Right renal pelvis (tissue), 4 donors: ENCODE results near the gene MCF2L2. TPM values are rescaled to one million over a fixed set of nuclear protein-coding genes. Genes with fewer than 3 reads are reported as not detected.

Source experiments
- DNase-seq, 4 donors: peaks; one replicate each; pipeline ENCODE4 v3.0.0-alpha.2; 2013; ENCODE audit warnings: low read depth in 4 of 4, low spot score in 3 of 4, missing footprints in 1 of 4
- polyA plus RNA-seq, 4 donors: library from polyadenylated mRNA; unstranded; fragments of 120-200 nt; gene quantifications; one replicate each; pipeline ENCODE4 v1.2.1, GENCODE V29; 2013; ENCODE audit not compliant: insufficient read length in 4 of 4

MCF2L2 gene
- polyA plus RNA-seq, 4 donors, result 0.40 to 1.2 (median 0.83) TPM

- no peak for DNase-seq
Measured at GRCh38 chr3:183213415-183214276, 214.8 kb downstream of the MCF2L2 start.

- no peak for DNase-seq
Measured at GRCh38 chr3:183212565-183212964, 215.9 kb downstream of the MCF2L2 start.

GRCh38 chr3:183212096-183212495 is 216.3 kb downstream of the MCF2L2 start:
- no peak for DNase-seq

- no peak for DNase-seq
Measured at GRCh38 chr3:183211352-183211751, 217.1 kb downstream of the MCF2L2 start.

GRCh38 chr3:183210862-183211341 is 217.5 kb downstream of the MCF2L2 start:
- no peak for DNase-seq

- DNase-seq, result no peak
Measured at GRCh38 chr3:183210341-183210740, 218.1 kb downstream of the MCF2L2 start.

GRCh38 chr3:183208800-183209199 is 219.6 kb downstream of the MCF2L2 start:
- DNase-seq, result no peak

GRCh38 chr3:183208260-183208659 is 220.2 kb downstream of the MCF2L2 start:
- DNase-seq, result no peak

- no peak for DNase-seq
Measured at GRCh38 chr3:183203670-183204069, 224.7 kb downstream of the MCF2L2 start.

- DNase-seq, result no peak
Measured at GRCh38 chr3:183202004-183202722, 226.3 kb downstream of the MCF2L2 start.

- no peak for DNase-seq
Measured at GRCh38 chr3:183198939-183199338, 229.5 kb downstream of the MCF2L2 start.

GRCh38 chr3:183197734-183198133 is 230.7 kb downstream of the MCF2L2 start:
- no peak for DNase-seq

- no peak for DNase-seq
Measured at GRCh38 chr3:183195266-183195665, 233.2 kb downstream of the MCF2L2 start.

GRCh38 chr3:183193762-183194689 is 234.4 kb downstream of the MCF2L2 start:
- DNase-seq, result no peak

- DNase-seq, result no peak
Measured at GRCh38 chr3:183192650-183193300, 235.6 kb downstream of the MCF2L2 start.

- no peak for DNase-seq
Measured at GRCh38 chr3:183189641-183190040, 238.8 kb downstream of the MCF2L2 start.

- DNase-seq, result no peak
Measured at GRCh38 chr3:183188895-183189462, 239.4 kb downstream of the MCF2L2 start.

- DNase-seq, result no peak
Measured at GRCh38 chr3:183185696-183186095, 242.7 kb downstream of the MCF2L2 start.

GRCh38 chr3:183182732-183183610 is 245.4 kb downstream of the MCF2L2 start:
- DNase-seq, result no peak
